ENCODE results near the gene WDR72.

The WDR72 gene

DNA sequence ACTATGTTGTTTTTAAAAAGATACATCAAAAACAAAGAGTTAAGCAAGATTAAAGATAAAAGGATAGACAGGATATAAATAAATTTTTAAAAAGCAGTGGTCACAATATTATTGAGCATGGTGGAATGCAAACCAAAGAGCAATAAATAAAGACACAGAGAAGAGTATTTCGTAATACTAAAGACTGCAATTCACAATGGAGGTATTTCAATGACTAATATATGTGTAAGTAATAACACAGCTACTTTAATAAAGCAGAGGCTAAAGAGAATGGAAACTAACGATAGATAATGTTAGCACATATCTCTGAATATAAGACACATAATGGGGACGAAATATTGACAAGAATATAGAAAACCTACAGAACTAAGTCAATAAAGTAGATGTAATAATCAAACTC is 219.6 kb downstream of the WDR72 start:
- Mint-ChIP-seq H3K36me3 (no peaks in the 10 kb centered on the region), H3K4me1 (no peaks in the 10 kb centered on the region), H3K9me3 (peaks cover 6% of the 10 kb centered on the region), H3K27ac (no peak overlapping the region), H3K4me3 (no peak overlapping the region), H3K27me3 (no peaks in the 10 kb centered on the region)

GRCh38 chr15:53536479-53537120 is 222.9 kb downstream of the WDR72 start:
- Mint-ChIP-seq H3K4me1 (no peaks in the 10 kb centered on the region), H3K27ac (no peak overlapping the region), H3K9me3 (peaks cover 12% of the 10 kb centered on the region), H3K4me3 (no peak overlapping the region), H3K36me3 (no peaks in the 10 kb centered on the region), H3K27me3 (no peaks in the 10 kb centered on the region)

GRCh38 chr15:53535886-53536285 is 223.6 kb downstream of the WDR72 start:
- H3K9me3 Mint-ChIP-seq, result peaks cover 12% of the 10 kb centered on the region
- no peaks in the 10 kb centered on the region for H3K36me3 Mint-ChIP-seq
- no peak overlapping the region for H3K4me3 Mint-ChIP-seq
- H3K27me3 Mint-ChIP-seq, result no peaks in the 10 kb centered on the region
- H3K27ac Mint-ChIP-seq, result no peak overlapping the region
- H3K4me1 Mint-ChIP-seq, result no peaks in the 10 kb centered on the region

GRCh38 chr15:53534105-53534839 is 225.2 kb downstream of the WDR72 start:
- H3K9me3 Mint-ChIP-seq, result peaks cover 6% of the 10 kb centered on the region
- H3K4me3 Mint-ChIP-seq, result no peak overlapping the region
- no peak overlapping the region for H3K27ac Mint-ChIP-seq
- H3K36me3 Mint-ChIP-seq, result no peaks in the 10 kb centered on the region
- H3K4me1 Mint-ChIP-seq, result no peaks in the 10 kb centered on the region
- peaks cover 2% of the 10 kb centered on the region for H3K27me3 Mint-ChIP-seq

- Mint-ChIP-seq H3K4me1 (no peaks in the 10 kb centered on the region), H3K9me3 (peaks cover 6% of the 10 kb centered on the region), H3K36me3 (no peaks in the 10 kb centered on the region), H3K4me3 (no peak overlapping the region), H3K27ac (no peak overlapping the region), H3K27me3 (peaks cover 2% of the 10 kb centered on the region)
These were observed 228.7 kb downstream of the WDR72 start for GRCh38 chr15:53530761-53531160.

GRCh38 chr15:53527996-53528395 is 231.5 kb downstream of the WDR72 start:
- H3K4me1 Mint-ChIP-seq, result no peaks in the 10 kb centered on the region
- no peak overlapping the region for H3K27ac Mint-ChIP-seq
- H3K36me3 Mint-ChIP-seq, result no peaks in the 10 kb centered on the region
- peaks cover 2% of the 10 kb centered on the region for H3K27me3 Mint-ChIP-seq
- H3K4me3 Mint-ChIP-seq, result no peak overlapping the region
- no peaks in the 10 kb centered on the region for H3K9me3 Mint-ChIP-seq

DNA sequence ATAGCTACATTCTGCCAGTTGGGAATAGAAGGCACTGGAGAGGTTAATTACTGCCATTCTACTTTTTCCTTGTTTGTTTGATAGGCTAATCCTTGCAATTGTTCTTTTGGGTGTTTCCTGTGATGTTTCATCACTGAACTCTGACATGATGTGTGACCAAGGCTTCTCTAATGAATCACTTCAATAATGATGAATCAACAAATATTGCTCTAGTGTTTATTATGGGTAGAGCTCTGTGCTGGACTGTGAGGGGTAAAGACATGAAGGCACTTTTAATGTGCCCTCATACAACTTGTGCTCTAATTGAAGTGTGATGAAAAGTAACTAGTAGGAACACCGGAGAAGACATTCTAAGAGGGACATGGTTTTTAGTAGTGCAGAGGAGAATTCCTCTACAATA is 233.6 kb downstream of the WDR72 start:
- no peak overlapping the region for H3K27ac Mint-ChIP-seq
- H3K27me3 Mint-ChIP-seq, result peaks cover 2% of the 10 kb centered on the region
- H3K4me3 Mint-ChIP-seq, result no peak overlapping the region
- H3K9me3 Mint-ChIP-seq, result no peaks in the 10 kb centered on the region
- no peaks in the 10 kb centered on the region for H3K4me1 Mint-ChIP-seq
- no peaks in the 10 kb centered on the region for H3K36me3 Mint-ChIP-seq

DNA sequence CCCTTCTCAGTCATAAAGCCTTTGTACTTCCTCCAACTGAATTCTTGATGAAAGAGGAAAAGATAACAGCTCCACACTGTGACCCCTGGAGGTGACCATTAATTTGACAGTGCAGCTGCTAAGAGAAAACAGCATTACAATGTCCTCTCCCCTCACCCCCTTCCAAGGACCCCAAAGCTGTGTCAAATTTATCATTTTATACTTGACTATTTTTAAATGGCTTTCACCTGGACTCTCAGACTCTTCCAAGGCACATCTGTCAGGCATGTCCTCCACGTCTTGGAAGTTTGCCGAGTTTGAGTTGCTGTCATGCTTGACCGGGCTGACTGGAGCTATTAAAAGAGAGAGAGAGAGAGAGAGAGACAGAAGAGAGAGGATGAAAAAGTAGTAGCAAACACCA is 236.5 kb downstream of the WDR72 start:
- Mint-ChIP-seq H3K27me3 (no peaks in the 10 kb centered on the region), H3K9me3 (no peaks in the 10 kb centered on the region)

DNA sequence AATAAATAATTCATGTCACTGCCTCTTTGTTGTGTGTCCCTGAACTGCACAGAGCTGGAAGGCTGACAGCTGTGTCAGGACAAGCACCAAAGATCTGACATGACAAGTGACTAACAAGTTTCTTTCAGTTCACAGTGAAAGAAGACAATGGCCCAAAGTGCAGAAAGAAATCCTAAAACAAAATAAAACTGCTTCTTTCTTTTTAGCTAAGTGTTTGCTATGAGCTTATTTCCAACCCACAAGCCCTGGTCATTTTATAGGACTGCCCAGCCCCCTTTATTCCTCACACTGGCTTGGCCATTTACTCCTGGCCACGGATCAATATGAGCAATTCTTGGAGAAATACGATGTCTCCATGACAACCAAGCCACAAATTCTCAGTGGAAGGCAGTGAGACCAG is 238.5 kb downstream of the WDR72 start:
- Mint-ChIP-seq H3K4me1 (no peaks in the 10 kb centered on the region), H3K36me3 (no peaks in the 10 kb centered on the region)

More for the DNA sequence above, 236.5 kb downstream of the WDR72 start:
- no peak overlapping the region for H3K27ac Mint-ChIP-seq
- H3K4me1 Mint-ChIP-seq, result no peaks in the 10 kb centered on the region
- H3K4me3 Mint-ChIP-seq, result no peak overlapping the region
- no peaks in the 10 kb centered on the region for H3K36me3 Mint-ChIP-seq

GRCh38 chr15:53513431-53513830 is 246.0 kb downstream of the WDR72 start:
- Mint-ChIP-seq H3K27me3 (no peaks in the 10 kb centered on the region), H3K4me1 (no peaks in the 10 kb centered on the region), H3K9me3 (peaks cover 2% of the 10 kb centered on the region), H3K4me3 (no peak overlapping the region), H3K27ac (no peak overlapping the region), H3K36me3 (no peaks in the 10 kb centered on the region)

More for the DNA sequence above, 238.5 kb downstream of the WDR72 start:
- no peaks in the 10 kb centered on the region for H3K27me3 Mint-ChIP-seq
- no peaks in the 10 kb centered on the region for H3K9me3 Mint-ChIP-seq
- H3K4me3 Mint-ChIP-seq, result no peak overlapping the region
- no peak overlapping the region for H3K27ac Mint-ChIP-seq

DNA sequence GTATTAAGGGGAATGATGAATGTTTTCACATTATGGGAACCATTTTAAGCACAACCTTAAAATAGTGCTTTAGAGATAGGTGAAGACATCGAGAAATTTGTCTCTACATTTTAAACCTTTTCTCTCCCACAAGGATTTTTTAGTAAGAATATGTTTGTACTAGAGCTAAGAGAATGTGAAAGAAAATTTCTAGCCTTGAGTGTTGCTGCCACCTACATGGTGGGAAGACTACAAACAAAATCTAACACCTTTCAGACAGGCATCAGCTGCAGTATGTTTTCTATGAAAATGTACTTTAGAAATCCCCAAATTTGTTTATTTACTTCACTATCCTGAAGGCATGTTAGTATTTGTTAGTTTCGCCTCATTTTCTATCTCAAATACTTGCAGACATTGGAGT is 247.4 kb downstream of the WDR72 start:
- no peaks in the 10 kb centered on the region for H3K4me1 Mint-ChIP-seq
- no peaks in the 10 kb centered on the region for H3K36me3 Mint-ChIP-seq
- no peaks in the 10 kb centered on the region for H3K27me3 Mint-ChIP-seq
- no peak overlapping the region for H3K27ac Mint-ChIP-seq
- no peak overlapping the region for H3K4me3 Mint-ChIP-seq
- H3K9me3 Mint-ChIP-seq, result peaks cover 3% of the 10 kb centered on the region

- no peaks in the 10 kb centered on the region for H3K36me3 Mint-ChIP-seq
- peaks cover 3% of the 10 kb centered on the region for H3K9me3 Mint-ChIP-seq
- H3K4me3 Mint-ChIP-seq, result no peak overlapping the region
- no peaks in the 10 kb centered on the region for H3K27me3 Mint-ChIP-seq
- H3K27ac Mint-ChIP-seq, result no peak overlapping the region
- H3K4me1 Mint-ChIP-seq, result no peaks in the 10 kb centered on the region
These were observed 248.3 kb downstream of the WDR72 start for GRCh38 chr15:53511175-53511574.

- H3K36me3 Mint-ChIP-seq, result no peaks in the 10 kb centered on the region
- H3K9me3 Mint-ChIP-seq, result peaks cover 3% of the 10 kb centered on the region
- H3K4me3 Mint-ChIP-seq, result no peak overlapping the region
- H3K27me3 Mint-ChIP-seq, result peaks cover 2% of the 10 kb centered on the region
- H3K4me1 Mint-ChIP-seq, result no peaks in the 10 kb centered on the region
- H3K27ac Mint-ChIP-seq, result no peak overlapping the region
These were observed 253.1 kb downstream of the WDR72 start for GRCh38 chr15:53506370-53506769.

- no peak overlapping the region for H3K27ac Mint-ChIP-seq
- no peaks in the 10 kb centered on the region for H3K4me1 Mint-ChIP-seq
- peaks cover 4% of the 10 kb centered on the region for H3K27me3 Mint-ChIP-seq
- peaks cover 5% of the 10 kb centered on the region for H3K9me3 Mint-ChIP-seq
- no peaks in the 10 kb centered on the region for H3K36me3 Mint-ChIP-seq
- no peak overlapping the region for H3K4me3 Mint-ChIP-seq
These were observed 260.5 kb downstream of the WDR72 start for GRCh38 chr15:53498996-53499395.

DNA sequence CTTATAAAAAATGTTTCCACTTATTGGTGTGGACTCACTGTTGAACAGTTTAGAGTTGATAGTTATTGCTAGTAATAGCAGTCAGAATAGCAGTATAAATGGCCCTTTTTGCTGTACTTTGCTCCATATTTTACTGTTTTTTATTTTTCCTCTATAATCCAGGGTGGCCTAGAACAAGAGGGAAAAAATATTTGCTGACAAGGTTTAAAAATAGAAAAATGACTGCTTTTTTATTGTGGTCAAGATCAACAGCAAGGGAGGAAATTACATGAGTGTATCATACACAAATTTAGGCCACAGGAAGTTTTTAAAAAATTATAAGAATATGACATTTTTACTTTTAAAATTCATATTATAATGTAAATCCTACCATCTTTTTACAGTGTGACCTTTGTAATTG is 269.1 kb downstream of the WDR72 start:
- Mint-ChIP-seq H3K4me1 (no peaks in the 10 kb centered on the region), H3K27ac (no peak overlapping the region), H3K27me3 (peaks cover 1% of the 10 kb centered on the region), H3K4me3 (no peak overlapping the region), H3K36me3 (no peaks in the 10 kb centered on the region), H3K9me3 (no peaks in the 10 kb centered on the region)

GRCh38 chr15:53482055-53482454 is 277.4 kb downstream of the WDR72 start:
- no peaks in the 10 kb centered on the region for H3K36me3 Mint-ChIP-seq
- no peak overlapping the region for H3K4me3 Mint-ChIP-seq
- H3K27me3 Mint-ChIP-seq, result no peaks in the 10 kb centered on the region
- H3K4me1 Mint-ChIP-seq, result no peaks in the 10 kb centered on the region
- no peak overlapping the region for H3K27ac Mint-ChIP-seq
- no peaks in the 10 kb centered on the region for H3K9me3 Mint-ChIP-seq
